GM12891 (cell line): ENCODE data around the gene SLC25A20.
A peak's percentile ranks its signal among the peaks of the same experiment; 100 is the strongest.
"Not testable (repeated sequence)": the region's sequence is repeated elsewhere in the genome, so short reads cannot be mapped to it uniquely, and the experiment has no call there.

Source experiments
- DNase-seq: peaks from one replicate; pipeline ENCODE4 v3.0.0; 2011; ENCODE audit warnings: low spot score; ENCODE audit not compliant: insufficient read length
- FAIRE-seq: peaks from 2 replicates; lab custom pipeline; 2011; peaks lifted over from hg19 to GRCh38; lab: Jason Lieb, UNC
- PAX5 ChIP-seq: IDR thresholded peaks from 2 replicates; pipeline ENCODE4 v1.6.1; 2011; ENCODE audit warnings: low read length, moderate library complexity, mild to moderate bottlenecking; ENCODE audit not compliant: insufficient read depth, severe bottlenecking
- POLR2A ChIP-seq: IDR thresholded peaks from 2 replicates; pipeline ENCODE4 v1.6.1; 2011; ENCODE audit warnings: low read depth, low read length, control low read depth
- POLR2AphosphoS5 ChIP-seq: IDR thresholded peaks from 2 replicates; pipeline ENCODE4 v1.6.1; 2011; ENCODE audit warnings: low read depth, low read length, control low read depth
- POU2F2 ChIP-seq: IDR thresholded peaks from 2 replicates; pipeline ENCODE4 v1.6.1; 2011; ENCODE audit warnings: low read depth, mild to moderate bottlenecking, control low read depth, low read length, moderate library complexity
- SPI1 ChIP-seq: IDR thresholded peaks from 2 replicates; pipeline ENCODE4 v1.6.1; 2011; ENCODE audit warnings: low read depth, low read length, control low read depth
- TAF1 ChIP-seq: IDR thresholded peaks from 2 replicates; pipeline ENCODE4 v1.6.1; 2011; ENCODE audit warnings: low read depth, low read length, control low read depth

The SLC25A20 gene

GRCh38 chr3:48929358-48930035 is 30.8 kb upstream of the SLC25A20 start:
- no peak for DNase-seq
- TF ChIP-seq POLR2A (no peak), PAX5 (no peak), POU2F2 (no peak), TAF1 (no peak)
- FAIRE-seq, result no peak

GRCh38 chr3:48928679-48929078 is 30.0 kb upstream of the SLC25A20 start:
- TF ChIP-seq SPI1 (peak; percentile 42), POLR2AphosphoS5 (no peak), TAF1 (no peak)
- DNase-seq, result no peak
- FAIRE-seq, result no peak

GRCh38 chr3:48927928-48928327 is 29.2 kb upstream of the SLC25A20 start:
- no peak for TF ChIP-seq TAF1
- TF ChIP-seq SPI1, result peak; percentile 38
- no peak for TF ChIP-seq PAX5
- DNase-seq (no peak), FAIRE-seq (peak; percentile 57)

- DNase-seq (no peak), FAIRE-seq (no peak)
- no peak for TF ChIP-seq POU2F2
- TF ChIP-seq POLR2A, result no peak
- TF ChIP-seq POLR2AphosphoS5, result no peak
- TF ChIP-seq SPI1, result no peak
- TF ChIP-seq TAF1, result no peak
- TF ChIP-seq PAX5, result no peak
Measured at GRCh38 chr3:48926425-48927392, 28.0 kb upstream of the SLC25A20 start.

GRCh38 chr3:48919215-48920138 is 20.8 kb upstream of the SLC25A20 start:
- DNase-seq, result peak; percentile 39
- peak; percentile 80 for FAIRE-seq
- 0 out of 2 replicates have a peak, but pooled peaks have one; percentile 18 for TF ChIP-seq POU2F2
- TF ChIP-seq SPI1, result no peak
- TF ChIP-seq POLR2A, result 0 out of 2 replicates have a peak, but pooled peaks have one; percentile 56
- 0 out of 2 replicates have a peak, but pooled peaks have one; percentile 47 for TF ChIP-seq POLR2AphosphoS5
- peak; percentile 39; the same call in 1 of the 2 replicates for TF ChIP-seq TAF1
- TF ChIP-seq PAX5, result no peak

- peak; percentile 90 for DNase-seq
- no peak for FAIRE-seq
- TF ChIP-seq SPI1 (peak; percentile 93), TAF1 (no peak; the same call in 1 of the 2 replicates), PAX5 (peak; percentile 1), POLR2A (peak; percentile 71), POLR2AphosphoS5 (peak; percentile 72), POU2F2 (peak; percentile 76)
Measured at GRCh38 chr3:48918388-48919214, 19.9 kb upstream of the SLC25A20 start, which contains the start of gene ARIH2. Gene ARIH2 (plus strand): TSS chr3:48918842. CDS start chr3:48927559, 8,717 bp downstream.

- DNase-seq, result no peak
- FAIRE-seq, result no peak
- TF ChIP-seq TAF1 (no peak), PAX5 (no peak), POLR2AphosphoS5 (no peak), POLR2A (no peak), POU2F2 (no peak), SPI1 (no peak)
Measured at GRCh38 chr3:48915296-48915695, 16.6 kb upstream of the SLC25A20 start.

GRCh38 chr3:48907026-48907425 is 8.3 kb upstream of the SLC25A20 start:
- DNase-seq, FAIRE-seq: not testable (repeated sequence)
